Sigmoid colon (tissue), 7 donors: ENCODE results near the gene C13orf46. TPM values are rescaled to one million over a fixed set of nuclear protein-coding genes. Genes with fewer than 3 reads are reported as not detected.

ENCODE experiments used
- DNase-seq: peaks from one replicate; pipeline ENCODE4 v3.0.0-alpha.2; 2019
- H3K27ac ChIP-seq, 4 donors: fragments of 200-600 bp; sonication (generic); one replicate each; pipeline ENCODE4 v1.5.1; 2016 to 2019; ENCODE audit warnings: mild to moderate bottlenecking in 1 of 4
- H3K27me3 ChIP-seq, 3 donors: fragments of 200-600 bp; sonication (generic); one replicate each; pipeline ENCODE4 v1.5.1; 2019; ENCODE audit warnings: mild to moderate bottlenecking in 1 of 3
- H3K36me3 ChIP-seq, 4 donors: fragments of 200-600 bp; sonication (generic); one replicate each; pipeline ENCODE4 v1.5.1; 2016 to 2019
- H3K4me1 ChIP-seq, 4 donors: fragments of 200-600 bp; sonication (generic); one replicate each; pipeline ENCODE4 v1.5.1; 2017 to 2019
- H3K4me3 ChIP-seq, 4 donors: fragments of 200-600 bp; sonication (generic); one replicate each; pipeline ENCODE4 v1.5.1; 2017 to 2019; ENCODE audit warnings: mild to moderate bottlenecking in 2 of 4, moderate library complexity in 1 of 4
- H3K9me3 ChIP-seq, 4 donors: fragments of 200-600 bp in 3 of 4; sonication (generic) in 3 of 4; one replicate each; pipeline versions ENCODE4 v1.5.1 to v1.6.1; 2013 to 2019
- EP300 ChIP-seq, 4 donors: sonication (generic); formaldehyde crosslinking; IDR thresholded peaks; one replicate each; pipeline ENCODE4 v1.6.1; 2017; ENCODE audit warnings: antibody characterized with exemption in 4 of 4
- POLR2A ChIP-seq, 2 donors: fragments of 450-650 bp; IDR thresholded peaks; one replicate each; pipeline ENCODE4 v1.6.1; 2016; ENCODE audit warnings: antibody characterized with exemption in 2 of 2, mild to moderate bottlenecking in 2 of 2, moderate library complexity in 2 of 2
- POLR2AphosphoS5 ChIP-seq, 4 donors: sonication (generic); formaldehyde crosslinking; IDR thresholded peaks; one replicate each; pipeline ENCODE4 v1.6.1; 2017; ENCODE audit warnings: antibody characterized with exemption in 4 of 4
- WGBS, 2 donors: extraction: QIAGEN DNeasy Blood & Tissue Kit; methylation state at CpG; one replicate each; pipeline ENCODE4 v1.1.7; 2013; 5-methylcytosine and 5-hydroxymethylcytosine counted together
- intact Hi-C: fragments of 100-400 bp; cut with DNase I; formaldehyde crosslinking; loops from one replicate; pipeline ENCODE4 v1.15.1; 2023
- polyA plus RNA-seq, 3 donors: library from polyadenylated mRNA; stranded (reverse); fragments of 200-250 nt; gene quantifications; one replicate each; pipeline ENCODE4 v1.2.3, GENCODE V29; 2013
- total RNA-seq, 4 donors: library from RNA; depleted of rRNA; stranded (reverse); fragments of >200 nt; gene quantifications; one replicate each; pipeline ENCODE4 v1.1.0, GENCODE V29; 2016
- TF ChIP-seq, protein P1 (sequence below), 4 experiments: fragments of 450-650 bp in 3 of 4; fragments of 200-600 bp in 1 of 4; IDR thresholded peaks; one replicate each; pipeline ENCODE4 v1.5.1; 2016 to 2019; ENCODE audit warnings: antibody characterized with exemption in 4 of 4, mild to moderate bottlenecking in 3 of 4, moderate library complexity in 2 of 4
- donor health status: healthy with polysubstance abuse.
- donor health status: Bipolar disorder and iron deficiency.
- donor health status: healthy.

Gene C13orf46
- total and polyA plus RNA-seq, 7 donors = 0.23 to 11.9 (median 0.81) TPM; not detected in 2

DNA sequence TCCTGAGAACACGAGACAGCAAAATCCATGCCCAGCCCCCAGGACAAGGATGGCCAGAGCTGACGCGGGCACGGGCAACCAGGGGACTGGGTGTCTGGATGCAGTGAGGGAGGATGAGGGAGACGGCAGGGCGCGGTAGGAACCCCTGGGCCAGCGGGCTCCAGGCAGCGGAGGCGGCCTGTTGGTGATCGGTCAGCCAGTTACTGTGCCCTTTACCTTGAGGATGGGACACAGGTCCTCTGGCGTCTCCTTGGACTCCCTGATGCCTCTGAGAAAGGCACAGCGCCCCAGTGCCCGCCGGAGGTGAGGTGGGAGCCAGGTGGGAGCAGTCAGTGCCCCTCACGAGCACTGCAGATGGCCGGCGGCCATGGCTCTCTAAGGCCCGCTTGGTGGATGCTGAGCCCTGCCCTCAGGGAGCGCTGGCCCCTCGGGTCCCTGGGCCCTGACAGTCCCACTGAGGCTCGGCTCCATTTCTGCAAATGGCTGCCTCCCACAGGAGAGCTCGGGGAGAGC lies 31.2 kb downstream of the C13orf46 start:
- H3K4me3 ChIP-seq = no peak overlapping the region
- H3K4me1 ChIP-seq = peaks cover 0 to 20% (median 7%) of the 10 kb centered on the region in 4 donors
- no peaks in the 10 kb centered on the region for H3K9me3 ChIP-seq
- H3K27ac ChIP-seq = no peak overlapping the region
- 93% methylated on average over 23 of the region's 23 CpGs for whole genome bisulfite sequencing, 2 donors
- TF ChIP-seq, protein P1, sequence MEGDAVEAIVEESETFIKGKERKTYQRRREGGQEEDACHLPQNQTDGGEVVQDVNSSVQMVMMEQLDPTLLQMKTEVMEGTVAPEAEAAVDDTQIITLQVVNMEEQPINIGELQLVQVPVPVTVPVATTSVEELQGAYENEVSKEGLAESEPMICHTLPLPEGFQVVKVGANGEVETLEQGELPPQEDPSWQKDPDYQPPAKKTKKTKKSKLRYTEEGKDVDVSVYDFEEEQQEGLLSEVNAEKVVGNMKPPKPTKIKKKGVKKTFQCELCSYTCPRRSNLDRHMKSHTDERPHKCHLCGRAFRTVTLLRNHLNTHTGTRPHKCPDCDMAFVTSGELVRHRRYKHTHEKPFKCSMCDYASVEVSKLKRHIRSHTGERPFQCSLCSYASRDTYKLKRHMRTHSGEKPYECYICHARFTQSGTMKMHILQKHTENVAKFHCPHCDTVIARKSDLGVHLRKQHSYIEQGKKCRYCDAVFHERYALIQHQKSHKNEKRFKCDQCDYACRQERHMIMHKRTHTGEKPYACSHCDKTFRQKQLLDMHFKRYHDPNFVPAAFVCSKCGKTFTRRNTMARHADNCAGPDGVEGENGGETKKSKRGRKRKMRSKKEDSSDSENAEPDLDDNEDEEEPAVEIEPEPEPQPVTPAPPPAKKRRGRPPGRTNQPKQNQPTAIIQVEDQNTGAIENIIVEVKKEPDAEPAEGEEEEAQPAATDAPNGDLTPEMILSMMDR (IDR thresholded peaks at IDR 0.05) = no peak
- TF ChIP-seq EP300 (IDR thresholded peaks at IDR 0.05) = no peak
- TF ChIP-seq POLR2AphosphoS5 (IDR thresholded peaks at IDR 0.05) = no peak
- TF ChIP-seq POLR2A (IDR thresholded peaks at IDR 0.05) = no peak
- DNase-seq = peak; percentile 55
- intact Hi-C loops = no loop called here
- H3K36me3 ChIP-seq = no peaks in the 10 kb centered on the region
- peaks cover 0 to 29% (median 19%) of the 10 kb centered on the region in 3 donors for H3K27me3 ChIP-seq

DNA sequence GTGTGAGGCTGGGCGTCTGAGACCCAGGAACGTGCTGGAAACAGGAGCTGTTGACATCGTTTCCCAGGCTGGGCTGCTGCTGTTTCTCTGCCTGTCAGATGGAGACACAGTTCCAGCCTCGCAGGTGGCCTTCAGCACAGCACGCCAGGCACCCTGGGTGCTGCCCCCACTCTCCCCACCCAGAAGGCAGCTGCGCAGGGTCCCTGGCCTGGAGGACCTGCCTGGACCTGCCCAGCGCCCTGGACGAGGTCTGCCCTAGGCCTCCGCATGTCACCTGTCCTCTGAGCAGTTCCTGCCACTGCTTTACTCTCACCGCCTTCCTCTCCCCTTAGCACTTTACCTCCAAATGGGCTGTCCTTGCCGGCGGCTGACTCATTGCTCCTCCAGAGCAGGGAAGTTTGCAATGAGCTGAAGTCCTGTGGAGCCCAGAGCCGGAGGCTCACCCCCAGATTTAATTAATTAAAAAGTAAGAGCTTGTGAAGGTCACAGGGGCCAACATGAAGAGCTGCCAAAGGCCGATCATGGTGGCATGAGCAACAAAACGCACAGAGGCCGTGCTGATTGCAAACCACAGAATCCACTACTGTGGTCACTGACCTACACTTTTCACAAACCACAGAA lies 32.2 kb downstream of the C13orf46 start:
- TF ChIP-seq POLR2A (IDR thresholded peaks at IDR 0.05) = no peak
- TF ChIP-seq, protein P1 (IDR thresholded peaks at IDR 0.05) = no peak
- TF ChIP-seq POLR2AphosphoS5 (IDR thresholded peaks at IDR 0.05) = no peak
- TF ChIP-seq EP300 (IDR thresholded peaks at IDR 0.05) = no peak
- Histone ChIP-seq H3K36me3 (no peaks in the 10 kb centered on the region), H3K27ac (no peak overlapping the region), H3K4me3 (no peak overlapping the region), H3K9me3 (no peaks in the 10 kb centered on the region), H3K4me1 (peaks cover 0 to 10% (median 4%) of the 10 kb centered on the region in 4 donors), H3K27me3 (peaks cover 0 to 36% (median 24%) of the 10 kb centered on the region in 3 donors)
- intact Hi-C loops = no loop called here
- DNase-seq = peak; percentile 54
- 83 to 90% methylated on average over 16 of the region's 16 CpGs for WGBS, 2 donors

DNA sequence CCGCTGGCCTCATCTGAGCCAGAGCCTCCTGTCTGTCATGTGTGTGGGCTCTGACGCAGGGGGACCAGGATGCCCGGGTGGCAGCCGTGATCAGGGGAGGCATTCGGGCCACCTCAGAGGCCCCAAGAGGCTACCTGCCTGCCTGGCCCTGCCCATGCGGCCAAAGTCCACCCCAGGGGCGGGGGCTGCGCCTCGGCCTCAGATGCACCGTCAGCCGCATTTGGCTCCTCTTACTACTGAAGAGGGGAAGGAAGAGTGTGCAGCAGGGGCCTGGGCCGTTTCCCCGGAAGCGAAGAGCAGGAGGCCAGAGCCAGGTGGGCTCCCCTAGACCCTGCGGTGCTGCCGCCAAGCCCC lies 34.0 kb downstream of the C13orf46 start:
- Histone ChIP-seq H3K36me3 (no peaks in the 10 kb centered on the region), H3K27ac (no peak overlapping the region), H3K9me3 (no peaks in the 10 kb centered on the region), H3K4me3 (no peak overlapping the region), H3K27me3 (peaks cover 0 to 36% (median 24%) of the 10 kb centered on the region in 3 donors), H3K4me1 (peaks cover 0 to 9% (median 4%) of the 10 kb centered on the region in 4 donors)
- intact Hi-C loops = no loop called here
- 17 to 58% methylated on average over 16 of the region's 16 CpGs for WGBS, 2 donors
- TF ChIP-seq POLR2A (IDR thresholded peaks at IDR 0.05) (no peak), POLR2AphosphoS5 (IDR thresholded peaks at IDR 0.05) (no peak), EP300 (IDR thresholded peaks at IDR 0.05) (no peak)
- TF ChIP-seq, protein P1 (IDR thresholded peaks at IDR 0.05) = no peak
- no peak for DNase-seq

DNA sequence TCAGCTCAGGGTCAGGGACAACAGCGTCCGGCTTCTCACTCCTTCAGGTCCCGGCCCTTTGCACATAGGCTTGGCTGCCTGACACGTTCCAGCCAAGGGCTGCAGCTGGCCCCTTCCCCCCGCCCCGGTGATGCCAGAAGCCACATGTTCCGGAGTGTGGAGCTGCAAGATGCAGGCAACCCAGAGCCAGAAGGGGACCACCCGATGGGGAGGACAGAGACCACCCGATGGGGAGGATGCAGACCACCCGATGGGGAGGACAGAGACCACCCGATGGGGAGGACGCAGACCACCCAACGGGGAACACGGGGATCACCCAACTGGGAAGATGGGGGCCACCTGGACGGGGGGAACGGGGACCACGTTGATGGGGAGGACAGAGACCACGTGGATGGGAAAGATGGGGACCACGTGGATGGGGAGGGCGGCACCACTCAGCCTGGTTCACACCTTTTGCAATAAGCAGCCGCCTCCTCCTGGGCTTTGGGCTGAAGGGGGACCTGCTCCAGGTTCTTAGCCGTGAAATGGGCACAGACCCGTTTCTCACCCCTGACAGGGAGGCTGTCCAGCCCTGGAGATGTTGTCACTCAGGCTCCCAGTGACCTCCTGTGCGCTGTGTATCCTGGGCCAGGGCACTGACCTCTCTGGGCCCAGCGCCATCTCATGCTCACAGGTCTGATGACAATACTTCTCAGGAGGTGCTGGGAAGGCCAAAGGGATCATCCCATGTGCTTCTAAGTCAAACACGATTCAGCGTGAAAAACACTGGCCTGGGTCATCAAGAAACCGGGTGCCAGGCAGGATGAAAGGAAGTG lies 34.5 kb downstream of the C13orf46 start:
- WGBS, 2 donors = 35 to 74% methylated on average over 28 of the region's 28 CpGs
- Histone ChIP-seq H3K4me3 (no peak overlapping the region), H3K9me3 (no peaks in the 10 kb centered on the region), H3K36me3 (no peaks in the 10 kb centered on the region), H3K27ac (no peak overlapping the region), H3K4me1 (peaks cover 0 to 9% (median 4%) of the 10 kb centered on the region in 4 donors), H3K27me3 (peaks cover 0 to 36% (median 24%) of the 10 kb centered on the region in 3 donors)
- TF ChIP-seq POLR2AphosphoS5 (IDR thresholded peaks at IDR 0.05) = no peak
- no peak for TF ChIP-seq POLR2A (IDR thresholded peaks at IDR 0.05)
- TF ChIP-seq, protein P1 (IDR thresholded peaks at IDR 0.05) = no peak
- TF ChIP-seq EP300 (IDR thresholded peaks at IDR 0.05) = no peak
- intact Hi-C loops = no loop called here
- no peak for DNase-seq
